Gastrocnemius medialis (tissue), 4 donors: ENCODE measurements around the gene CEP350. TPM values are rescaled to one million over a fixed set of nuclear protein-coding genes. Genes with fewer than 3 reads are reported as not detected.

ENCODE experiments used
- ATAC-seq, 2 donors: fragments of 150-250 bp; one replicate each; pipeline ENCODE4 v1.9.1; 2016
- DNase-seq, 2 donors: peaks; one replicate each; pipeline ENCODE4 v3.0.0-alpha.2; 2019
- H3K27ac ChIP-seq, 4 donors: fragments of 200-600 bp; sonication (generic); 1 replicate in 1 of 4; 2 replicates in 3 of 4; pipeline ENCODE4 v1.5.1; 2016 to 2018; ENCODE audit warnings: mild to moderate bottlenecking in 2 of 4, moderate library complexity in 1 of 4
- H3K27me3 ChIP-seq, 3 donors: fragments of 200-600 bp; sonication (generic) in 2 of 3; 1 replicate in 1 of 3; 2 replicates in 2 of 3; pipeline versions ENCODE4 v1.5.1 to v1.6.0; 2016 to 2019; ENCODE audit warnings: mild to moderate bottlenecking in 1 of 3, moderate library complexity in 1 of 3
- H3K36me3 ChIP-seq, 2 donors: fragments of 200-600 bp; sonication (generic) in 1 of 2; one replicate each; pipeline ENCODE4 v1.5.1; 2017 to 2018
- H3K4me1 ChIP-seq, 2 donors: fragments of 200-600 bp; sonication (generic) in 1 of 2; one replicate each; pipeline ENCODE4 v1.5.1; 2016 to 2017; ENCODE audit warnings: mild to moderate bottlenecking in 2 of 2
- H3K4me3 ChIP-seq, 4 donors: fragments of 200-600 bp; sonication (generic) in 3 of 4; 1 replicate in 1 of 4; 2 replicates in 3 of 4; pipeline ENCODE4 v1.5.1; 2016 to 2019; ENCODE audit warnings: mild to moderate bottlenecking in 2 of 4
- H3K9me3 ChIP-seq, 3 donors: fragments of 200-600 bp; sonication (generic) in 2 of 3; 1 replicate in 1 of 3; 2 replicates in 2 of 3; pipeline ENCODE4 v1.5.1; 2016 to 2019
- POLR2A ChIP-seq, 2 donors: fragments of 450-650 bp; IDR thresholded peaks; one replicate each; pipeline ENCODE4 v1.6.1; 2017; ENCODE audit warnings: antibody characterized with exemption in 2 of 2, mild to moderate bottlenecking in 2 of 2, moderate library complexity in 2 of 2
- in situ Hi-C, 4 donors: fragments of 200-750 bp; cut with MboI; loops; one replicate each; pipeline versions ENCODE4 v1.15.0 to v1.8.0; 2017; ENCODE audit warnings: low sequenced_read_pairs in 4 of 4
- intact Hi-C: fragments of 100-400 bp; cut with DNase I; formaldehyde crosslinking; loops from one replicate; pipeline ENCODE4 v1.15.1; 2023; ENCODE audit warnings: low total_unique reads
- total RNA-seq, 4 donors: library from RNA; depleted of rRNA; stranded (reverse); fragments of >200 nt; gene quantifications; one replicate each; pipeline versions ENCODE4 v1.1.0 to v1.2.3, GENCODE V29; 2016
- TF ChIP-seq, protein P1 (sequence below), 5 experiments: fragments of 450-650 bp in 3 of 5; fragments of 200-600 bp in 2 of 5; sonication (generic) in 2 of 5; IDR thresholded peaks in 4 of 5; conservative IDR thresholded peaks in 1 of 5; 1 replicate in 4 of 5; 2 replicates in 1 of 5; pipeline ENCODE4 v1.5.1; 2016 to 2019; ENCODE audit warnings: antibody characterized with exemption in 5 of 5, mild to moderate bottlenecking in 3 of 5, moderate library complexity in 3 of 5

CEP350 gene
- total RNA-seq, 4 donors from 2014 or later, result 83.7 to 197 (median 157) TPM

DNA sequence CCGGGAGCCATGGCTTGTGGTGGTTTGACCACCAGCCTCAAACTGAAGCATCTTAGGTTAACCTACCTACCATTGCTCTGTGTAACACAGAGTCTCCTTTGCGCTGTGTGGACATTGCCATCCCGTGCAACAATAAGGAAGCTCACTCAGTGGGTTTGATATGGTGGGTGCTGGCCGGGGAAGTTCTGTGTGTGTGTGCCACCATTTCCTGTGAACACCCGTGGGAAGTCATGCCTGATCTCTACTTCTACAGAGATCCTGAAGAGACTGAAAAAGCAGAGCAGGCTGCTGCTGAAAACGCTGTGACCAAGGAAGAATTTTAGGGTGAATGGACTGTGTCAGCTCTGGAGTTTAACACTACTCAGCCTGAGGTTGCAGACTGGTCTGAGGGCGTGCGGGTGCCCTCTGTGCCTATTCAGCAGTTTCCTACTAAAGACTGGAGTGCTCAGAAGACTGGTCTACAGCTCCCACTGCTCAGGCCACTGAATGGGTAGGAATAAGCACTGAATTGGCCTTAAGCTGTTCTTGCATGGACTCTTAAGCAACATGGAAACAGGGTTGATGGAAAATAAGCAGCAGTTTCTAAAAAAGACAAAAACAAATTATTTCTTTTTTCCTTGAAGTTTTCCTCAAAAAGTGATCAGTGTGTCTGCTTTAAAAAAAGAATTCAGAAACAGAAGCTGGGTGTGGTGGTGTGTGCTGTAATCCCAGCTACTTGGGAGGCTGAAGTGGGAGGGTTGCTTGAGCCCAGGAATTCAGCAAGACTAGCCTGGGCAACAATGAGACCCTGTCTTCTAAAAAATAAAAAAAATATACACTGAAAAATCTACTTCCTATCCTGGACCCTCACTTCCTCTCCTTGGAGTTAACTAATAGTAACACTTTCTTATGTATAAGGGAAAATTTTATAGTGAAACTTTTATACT is 14.6 kb downstream of the CEP350 start:
- in situ Hi-C loops (no loop called here), intact Hi-C loops (loop anchor here (2.0 kb wide), 1 partner anchor 14 kb away; the partner anchor contains the start of gene CEP350)
- H3K27ac ChIP-seq, result peak overlapping the region; percentile 79 to 89 (median 87)
- TF ChIP-seq, protein P1, sequence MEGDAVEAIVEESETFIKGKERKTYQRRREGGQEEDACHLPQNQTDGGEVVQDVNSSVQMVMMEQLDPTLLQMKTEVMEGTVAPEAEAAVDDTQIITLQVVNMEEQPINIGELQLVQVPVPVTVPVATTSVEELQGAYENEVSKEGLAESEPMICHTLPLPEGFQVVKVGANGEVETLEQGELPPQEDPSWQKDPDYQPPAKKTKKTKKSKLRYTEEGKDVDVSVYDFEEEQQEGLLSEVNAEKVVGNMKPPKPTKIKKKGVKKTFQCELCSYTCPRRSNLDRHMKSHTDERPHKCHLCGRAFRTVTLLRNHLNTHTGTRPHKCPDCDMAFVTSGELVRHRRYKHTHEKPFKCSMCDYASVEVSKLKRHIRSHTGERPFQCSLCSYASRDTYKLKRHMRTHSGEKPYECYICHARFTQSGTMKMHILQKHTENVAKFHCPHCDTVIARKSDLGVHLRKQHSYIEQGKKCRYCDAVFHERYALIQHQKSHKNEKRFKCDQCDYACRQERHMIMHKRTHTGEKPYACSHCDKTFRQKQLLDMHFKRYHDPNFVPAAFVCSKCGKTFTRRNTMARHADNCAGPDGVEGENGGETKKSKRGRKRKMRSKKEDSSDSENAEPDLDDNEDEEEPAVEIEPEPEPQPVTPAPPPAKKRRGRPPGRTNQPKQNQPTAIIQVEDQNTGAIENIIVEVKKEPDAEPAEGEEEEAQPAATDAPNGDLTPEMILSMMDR (IDR thresholded peaks at IDR 0.05 in 4 of 5, conservative IDR thresholded peaks at IDR 0.05 in 1 of 5), result no peak
- TF ChIP-seq POLR2A (IDR thresholded peaks at IDR 0.05), result no peak
- peak overlapping the region; percentile 25 to 35 (median 28) for H3K4me3 ChIP-seq
- no peaks in the 10 kb centered on the region for H3K36me3 ChIP-seq
- no peaks in the 10 kb centered on the region for H3K9me3 ChIP-seq
- H3K27me3 ChIP-seq, result no peaks in the 10 kb centered on the region
- peak in 1 of 2 donors; percentile 45 for DNase-seq
- ATAC-seq, result peak; percentile 61 to 62
- H3K4me1 ChIP-seq, result peaks cover 56 to 63% of the 10 kb centered on the region in 2 donors

DNA sequence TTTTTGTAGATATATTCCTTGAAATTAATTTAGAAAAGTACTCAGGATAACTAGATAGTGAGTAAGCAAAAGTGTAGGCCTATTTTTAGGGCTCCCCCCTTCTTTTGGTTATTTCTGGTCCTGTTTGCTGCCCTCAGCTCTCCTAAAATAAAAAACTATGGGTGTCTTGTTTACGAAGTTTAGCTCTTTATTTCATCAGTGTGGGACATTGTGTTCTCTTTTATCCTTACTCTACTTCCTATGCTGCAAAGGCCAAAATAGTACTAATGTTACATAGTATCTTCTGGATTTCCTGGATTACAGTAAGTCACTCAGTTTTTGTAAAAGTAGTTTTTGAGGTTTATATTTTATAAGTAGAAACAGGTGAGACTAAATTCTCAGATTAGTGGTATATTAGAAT is 15.4 kb downstream of the CEP350 start:
- H3K4me1 ChIP-seq, result peaks cover 51 to 69% of the 10 kb centered on the region in 2 donors
- H3K27me3 ChIP-seq, result no peaks in the 10 kb centered on the region
- TF ChIP-seq POLR2A (IDR thresholded peaks at IDR 0.05), result peak in 1 of 2 donors; percentile 46
- TF ChIP-seq, protein P1 (IDR thresholded peaks at IDR 0.05 in 4 of 5, conservative IDR thresholded peaks at IDR 0.05 in 1 of 5), result peak in 1 of 5 experiments; percentile 9
- peak overlapping the region; percentile 79 to 89 (median 87) for H3K27ac ChIP-seq
- DNase-seq, result no peak
- peak; percentile 94 to 96 for ATAC-seq
- in situ Hi-C loops (loop anchor here in 1 of 4 donors (5.0 kb wide), 1 partner anchor 88 kb away; the partner anchor contains the start of gene TOR1AIP1), intact Hi-C loops (loop anchor here (2.0 to 5.0 kb wide), 2 partner anchors 15 to 88 kb away; partner anchors contain the start of genes CEP350 and TOR1AIP1)
- no peaks in the 10 kb centered on the region for H3K36me3 ChIP-seq
- H3K9me3 ChIP-seq, result no peaks in the 10 kb centered on the region
- peak overlapping the region in 3 of 4 donors; percentile 25 to 35 (median 26) for H3K4me3 ChIP-seq

DNA sequence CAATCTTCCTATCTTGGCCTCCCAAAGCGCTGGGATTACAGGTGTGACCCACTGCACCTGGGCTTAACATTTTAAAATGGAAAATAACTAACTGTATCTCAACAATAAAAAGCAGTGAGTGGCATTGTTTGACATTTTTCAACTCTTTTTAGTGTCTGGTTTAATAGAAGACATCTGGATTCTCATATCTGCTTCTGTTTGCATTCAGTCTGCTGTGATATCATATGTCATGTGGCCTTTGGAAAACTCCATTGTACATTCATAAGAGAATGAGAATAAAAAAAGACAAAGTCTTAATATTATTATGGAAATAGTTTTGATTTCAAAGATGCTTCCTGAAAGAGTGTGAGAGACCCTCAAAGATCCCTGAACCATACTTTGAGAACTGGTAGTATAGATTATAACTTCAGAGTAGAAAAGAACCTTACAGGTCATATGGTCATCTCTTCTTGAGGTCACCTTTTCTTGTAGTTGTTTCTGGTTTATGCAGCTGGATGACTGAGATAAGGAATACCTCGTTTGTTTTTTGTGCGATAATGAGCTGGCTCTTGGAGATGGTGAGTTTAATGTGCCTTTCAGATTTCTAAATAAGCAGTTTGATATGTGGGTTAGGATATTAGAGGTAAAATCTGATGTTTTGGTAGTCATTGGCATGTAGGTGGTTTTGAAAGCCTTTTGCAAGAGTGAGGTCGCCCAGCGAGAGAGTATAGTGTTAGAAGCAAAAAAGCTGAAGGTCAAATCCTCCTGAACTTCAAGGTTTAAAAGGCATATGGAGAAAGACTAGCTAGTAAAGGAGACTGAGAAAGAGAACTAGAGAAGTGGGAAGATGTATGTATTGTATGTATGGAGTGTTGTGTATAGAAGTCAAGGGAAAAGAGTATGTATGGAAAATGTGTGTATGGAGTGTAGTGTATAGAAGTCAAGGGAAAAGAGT is 17.2 kb downstream of the CEP350 start:
- Histone ChIP-seq H3K9me3 (no peaks in the 10 kb centered on the region), H3K36me3 (no peaks in the 10 kb centered on the region), H3K27me3 (no peaks in the 10 kb centered on the region), H3K4me1 (peaks cover 52 to 69% of the 10 kb centered on the region in 2 donors), H3K27ac (peak overlapping the region; percentile 79 to 89 (median 87)), H3K4me3 (no peak overlapping the region)
- ATAC-seq (no peak), DNase-seq (no peak)
- TF ChIP-seq, protein P1 (IDR thresholded peaks at IDR 0.05 in 4 of 5, conservative IDR thresholded peaks at IDR 0.05 in 1 of 5), result no peak
- no peak for TF ChIP-seq POLR2A (IDR thresholded peaks at IDR 0.05)
- intact Hi-C loops, result loop anchor here (5.0 kb wide), 1 partner anchor 90 kb away; the partner anchor contains the start of gene TOR1AIP1
- in situ Hi-C loops, result loop anchor here in 1 of 4 donors (5.0 kb wide), 1 partner anchor 90 kb away; the partner anchor contains the start of gene TOR1AIP1
